ENCODE measurements around the gene RGS7. TPM values are rescaled to one million over a fixed set of nuclear protein-coding genes. Genes with fewer than 3 reads are reported as not detected.

RGS7 gene
- total RNA-seq, 4 donors from 2014 or later = 0.11 to 0.33 TPM; not detected in 2

- WGBS = 92% methylated on average over 1 of the region's 1 CpG
- DNase-seq (ENCODE audit: extremely low spot score) = peak; percentile 42
- Histone ChIP-seq H3K4me1 (no peaks in the 10 kb centered on the region), H3K9me3 (peaks cover 0 to 25% (median 7%) of the 10 kb centered on the region in 4 donors), H3K27me3 (no peaks in the 10 kb centered on the region), H3K27ac (replicated peaks in 1 of 4) (no peak overlapping the region), H3K4me3 (no peak overlapping the region), H3K36me3 (no peaks in the 10 kb centered on the region)
- TF ChIP-seq EP300 (IDR thresholded peaks at IDR 0.05) = no peak
- no peak for TF ChIP-seq CTCF (IDR thresholded peaks at IDR 0.05)
- TF ChIP-seq POLR2A (IDR thresholded peaks at IDR 0.05; ENCODE audit: low read depth) = no peak
- no peak for TF ChIP-seq POLR2AphosphoS5 (IDR thresholded peaks at IDR 0.05)
- intact Hi-C loops (cut with DNase I) = no loop called here
Measured at GRCh38 chr1:241286486-241286885, 70.5 kb downstream of the RGS7 start.

GRCh38 chr1:241276391-241276790, 80.6 kb downstream of the RGS7 start:
- H3K9me3 ChIP-seq = peaks cover 0 to 38% (median 20%) of the 10 kb centered on the region in 4 donors
- no peak for DNase-seq (ENCODE audit: extremely low spot score)
- 83% methylated on average over 3 of the region's 3 CpGs for WGBS
- no peak overlapping the region for H3K27ac ChIP-seq (replicated peaks in 1 of 4)
- H3K27me3 ChIP-seq = no peaks in the 10 kb centered on the region
- no peak overlapping the region for H3K4me3 ChIP-seq
- no peaks in the 10 kb centered on the region for H3K36me3 ChIP-seq
- TF ChIP-seq EP300 (IDR thresholded peaks at IDR 0.05) = no peak
- no peak for TF ChIP-seq POLR2A (IDR thresholded peaks at IDR 0.05; ENCODE audit: low read depth)
- TF ChIP-seq POLR2AphosphoS5 (IDR thresholded peaks at IDR 0.05) = no peak
- no peak for TF ChIP-seq CTCF (IDR thresholded peaks at IDR 0.05)
- intact Hi-C loops (cut with DNase I) = no loop called here
- H3K4me1 ChIP-seq = no peaks in the 10 kb centered on the region

GRCh38 chr1:241275981-241276380, 81.0 kb downstream of the RGS7 start:
- Histone ChIP-seq H3K4me1 (no peaks in the 10 kb centered on the region), H3K4me3 (no peak overlapping the region), H3K27me3 (no peaks in the 10 kb centered on the region), H3K9me3 (peaks cover 0 to 38% (median 18%) of the 10 kb centered on the region in 4 donors), H3K36me3 (no peaks in the 10 kb centered on the region), H3K27ac (replicated peaks in 1 of 4) (no peak overlapping the region)
- intact Hi-C loops (cut with DNase I) = no loop called here
- TF ChIP-seq EP300 (IDR thresholded peaks at IDR 0.05) (no peak), POLR2A (IDR thresholded peaks at IDR 0.05; ENCODE audit: low read depth) (no peak), CTCF (IDR thresholded peaks at IDR 0.05) (no peak), POLR2AphosphoS5 (IDR thresholded peaks at IDR 0.05) (no peak)
- DNase-seq (ENCODE audit: extremely low spot score) = no peak
- WGBS = 89% methylated on average over 5 of the region's 5 CpGs

- Histone ChIP-seq H3K4me1 (no peaks in the 10 kb centered on the region), H3K27ac (replicated peaks in 1 of 4) (no peak overlapping the region), H3K36me3 (no peaks in the 10 kb centered on the region), H3K9me3 (peaks cover 0 to 34% (median 17%) of the 10 kb centered on the region in 4 donors), H3K4me3 (no peak overlapping the region), H3K27me3 (no peaks in the 10 kb centered on the region)
- WGBS = 86% methylated on average over 5 of the region's 5 CpGs
- intact Hi-C loops (cut with DNase I) = no loop called here
- no peak for DNase-seq (ENCODE audit: extremely low spot score)
- TF ChIP-seq EP300 (IDR thresholded peaks at IDR 0.05) (no peak), CTCF (IDR thresholded peaks at IDR 0.05) (no peak), POLR2A (IDR thresholded peaks at IDR 0.05; ENCODE audit: low read depth) (no peak), POLR2AphosphoS5 (IDR thresholded peaks at IDR 0.05) (no peak)
Measured at GRCh38 chr1:241275226-241275625, 81.8 kb downstream of the RGS7 start.

- intact Hi-C loops (cut with DNase I) = no loop called here
- TF ChIP-seq POLR2AphosphoS5 (IDR thresholded peaks at IDR 0.05) = no peak
- TF ChIP-seq EP300 (IDR thresholded peaks at IDR 0.05) = no peak
- TF ChIP-seq CTCF (IDR thresholded peaks at IDR 0.05) = no peak
- no peak for TF ChIP-seq POLR2A (IDR thresholded peaks at IDR 0.05; ENCODE audit: low read depth)
- WGBS = 81% methylated on average over 4 of the region's 4 CpGs
Measured at GRCh38 chr1:241274693-241275092, 82.3 kb downstream of the RGS7 start.

More at GRCh38 chr1:241274693-241275092, 82.3 kb downstream of the RGS7 start:
- Histone ChIP-seq H3K36me3 (no peaks in the 10 kb centered on the region), H3K27me3 (no peaks in the 10 kb centered on the region), H3K27ac (replicated peaks in 1 of 4) (no peak overlapping the region), H3K4me3 (no peak overlapping the region), H3K9me3 (peaks cover 0 to 31% (median 17%) of the 10 kb centered on the region in 4 donors), H3K4me1 (no peaks in the 10 kb centered on the region)
- no peak for DNase-seq (ENCODE audit: extremely low spot score)

Measured in esophagus muscularis mucosa (tissue), 4 donors.